ENCODE results near the gene LCLAT1.
"Not testable (repeated sequence)": the region's sequence is repeated elsewhere in the genome, so short reads cannot be mapped to it uniquely, and the experiment has no call there.

LCLAT1 gene

GRCh38 chr2:30588994-30589393, 141.9 kb downstream of the LCLAT1 start:
- no peak for DNase-seq

- DNase-seq: no peak
Observed at GRCh38 chr2:30590407-30590806, 143.4 kb downstream of the LCLAT1 start.

DNA sequence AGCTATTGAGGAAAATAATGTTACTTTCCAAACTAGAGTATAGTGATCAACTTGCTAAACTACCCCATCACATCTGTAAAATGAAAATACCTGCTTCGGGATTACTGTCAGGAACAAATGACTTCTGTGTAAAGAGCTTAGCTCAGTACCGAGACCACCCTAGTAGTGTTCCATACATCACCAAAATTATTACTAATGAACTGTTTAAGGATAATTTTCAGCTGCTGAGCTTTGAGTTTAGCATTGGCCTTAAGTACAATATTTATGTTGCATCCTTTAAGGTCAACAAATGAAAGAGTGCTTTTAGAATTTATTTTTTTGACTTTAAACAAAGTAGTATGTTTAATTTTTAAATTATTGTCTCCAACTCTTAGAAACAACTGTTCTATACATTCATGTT, 144.1 kb downstream of the LCLAT1 start:
- DNase-seq: no peak

GRCh38 chr2:30601375-30601774, 154.3 kb downstream of the LCLAT1 start:
- no peak for DNase-seq

- DNase-seq: no peak
Observed at GRCh38 chr2:30605197-30605596, 158.2 kb downstream of the LCLAT1 start.

DNA sequence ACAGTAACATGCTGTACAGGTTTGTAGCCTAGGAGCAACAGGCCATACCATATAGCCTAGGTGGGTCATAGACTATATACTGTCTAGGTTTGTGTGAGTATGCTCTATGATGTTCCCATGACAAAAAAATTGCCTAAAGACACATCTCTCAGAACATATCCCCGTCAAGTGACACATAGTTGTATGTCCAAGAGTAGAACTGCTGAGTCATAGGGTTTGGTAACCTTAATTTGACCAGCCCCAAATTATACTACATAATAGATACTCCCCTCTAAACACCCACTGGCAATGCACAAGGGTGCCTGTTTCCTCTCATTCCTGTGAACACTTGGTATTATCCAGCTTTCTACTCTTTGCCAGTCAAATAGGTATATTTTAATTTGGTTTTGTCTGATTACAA, 161.6 kb downstream of the LCLAT1 start:
- no peak for DNase-seq

DNA sequence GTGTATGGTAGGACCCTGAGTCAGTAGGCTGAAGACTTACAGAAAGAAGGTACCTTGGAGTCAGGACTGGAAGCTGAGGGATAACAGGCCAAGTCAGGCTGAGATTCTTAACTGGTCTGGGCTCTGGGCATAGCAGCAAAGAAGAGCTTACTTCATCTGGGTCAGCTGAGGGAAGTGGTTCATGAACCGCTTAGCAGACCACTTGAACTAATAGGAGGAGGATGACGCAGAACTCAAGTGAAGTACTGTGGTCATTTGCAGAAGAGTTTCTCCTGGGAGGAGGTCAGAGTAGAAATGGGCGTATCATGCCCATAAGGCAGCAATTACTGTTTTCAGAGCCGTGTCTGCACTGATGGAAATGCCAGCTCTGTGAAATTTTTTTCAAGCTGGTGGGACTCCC, 164.5 kb downstream of the LCLAT1 start:
- DNase-seq: no peak

GRCh38 chr2:30612371-30612770, 165.3 kb downstream of the LCLAT1 start:
- DNase-seq: no peak

DNA sequence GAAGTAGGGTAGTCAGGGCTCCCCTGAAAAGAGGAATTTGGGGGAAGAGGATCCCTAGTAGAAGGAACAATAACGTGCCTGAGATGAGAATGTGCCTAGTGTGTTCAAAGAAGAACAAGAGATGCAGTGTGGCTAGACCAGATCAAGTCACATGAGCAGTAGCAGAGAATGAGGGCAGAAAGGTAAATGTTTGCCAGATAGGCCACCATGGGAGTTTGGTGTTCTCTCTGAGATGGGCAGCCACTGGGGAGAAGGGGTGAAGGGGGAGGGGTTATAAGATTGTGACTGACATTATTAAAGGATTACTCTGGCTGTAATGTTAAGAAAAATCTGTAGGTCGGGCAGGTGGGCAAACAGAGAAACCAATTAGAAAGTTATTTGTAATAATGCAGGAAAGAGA, 166.0 kb downstream of the LCLAT1 start:
- DNase-seq: no peak

DNA sequence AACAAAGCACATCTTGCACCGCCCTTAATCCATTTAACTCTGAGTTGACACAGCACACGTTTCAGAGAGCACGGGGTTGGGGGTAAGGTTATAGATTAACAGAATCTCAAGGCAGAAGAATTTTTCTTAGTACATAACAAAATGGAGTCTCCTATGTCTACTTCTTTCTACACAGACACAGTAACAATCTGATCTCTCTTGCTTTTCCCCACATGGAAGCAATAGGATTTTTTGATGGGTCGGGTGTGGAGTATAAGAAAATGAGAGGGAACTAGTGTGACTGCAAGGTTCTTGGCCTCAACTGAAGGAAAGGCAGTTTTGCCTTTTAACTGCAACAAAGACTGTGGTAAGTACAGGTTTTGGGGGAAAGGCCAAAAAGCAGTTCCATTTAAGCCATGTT, 167.2 kb downstream of the LCLAT1 start:
- DNase-seq: not testable (repeated sequence)

DNA sequence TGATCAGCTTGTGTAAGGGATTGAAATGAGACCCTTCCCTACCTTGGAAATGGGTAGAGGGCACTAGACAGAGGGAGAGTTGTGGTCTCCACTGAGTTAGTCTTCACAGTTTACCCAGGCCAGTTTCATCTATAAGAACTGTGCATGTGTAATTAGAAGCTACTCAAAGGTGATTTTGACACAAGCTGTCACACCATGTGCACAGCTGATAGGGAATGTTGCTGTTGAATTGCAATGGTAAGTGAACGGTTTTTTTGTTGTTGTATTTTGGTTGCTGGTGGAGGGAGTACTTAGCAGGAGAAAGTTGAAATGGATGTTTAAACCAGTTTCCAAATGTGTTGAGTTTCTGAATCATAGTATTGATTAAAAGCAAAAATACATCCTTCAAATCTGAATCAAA, 168.9 kb downstream of the LCLAT1 start:
- no peak for DNase-seq

GRCh38 chr2:30620102-30620501, 173.1 kb downstream of the LCLAT1 start:
- DNase-seq: no peak

DNA sequence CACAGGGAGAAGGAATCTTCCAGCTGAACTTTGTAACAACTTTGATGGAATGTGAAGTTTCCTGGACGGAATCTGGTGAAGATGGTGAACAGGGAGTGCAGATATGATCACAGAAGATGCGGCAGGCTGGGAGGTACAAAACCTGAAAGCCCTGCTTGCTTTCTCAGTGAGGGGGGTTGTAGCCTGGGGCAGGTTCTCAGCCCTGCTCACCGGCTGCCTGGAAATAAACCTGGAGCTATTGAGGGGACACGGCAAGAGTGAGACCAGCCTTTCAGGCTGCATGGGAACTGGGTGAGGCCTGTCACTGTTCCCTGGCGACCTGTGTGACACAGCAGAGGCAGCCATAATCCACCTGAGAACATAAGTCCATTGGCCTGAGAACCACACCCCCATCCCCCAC, 174.8 kb downstream of the LCLAT1 start:
- DNase-seq: no peak

- DNase-seq: no peak
Observed at GRCh38 chr2:30622452-30622851, 175.4 kb downstream of the LCLAT1 start.

GRCh38 chr2:30625276-30625675, 178.2 kb downstream of the LCLAT1 start:
- DNase-seq: no peak

GRCh38 chr2:30625701-30626100, 178.7 kb downstream of the LCLAT1 start:
- DNase-seq: no peak

GRCh38 chr2:30626397-30626796, 179.4 kb downstream of the LCLAT1 start:
- no peak for DNase-seq

- no peak for DNase-seq
Observed at GRCh38 chr2:30627151-30627550, 180.1 kb downstream of the LCLAT1 start.

DNA sequence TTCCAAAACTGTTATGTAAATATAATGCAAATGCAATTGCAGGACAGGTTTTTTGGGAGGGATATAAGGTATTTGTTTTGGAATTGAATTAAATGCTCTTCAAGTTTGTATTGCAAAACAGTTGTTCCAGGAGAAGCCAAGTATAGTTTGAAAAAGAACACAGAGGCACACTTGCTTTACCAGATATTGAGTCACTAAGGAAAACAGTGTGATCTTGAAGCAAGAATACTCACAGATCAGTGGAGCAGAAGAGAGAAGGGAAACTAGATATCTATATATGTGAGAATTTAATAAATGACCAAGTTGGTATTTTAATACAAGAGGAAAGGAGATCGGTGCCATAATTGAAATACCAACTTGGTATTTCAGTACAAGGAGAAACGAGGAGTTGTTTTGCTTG, 181.3 kb downstream of the LCLAT1 start:
- no peak for DNase-seq

GRCh38 chr2:30629866-30630265, 182.8 kb downstream of the LCLAT1 start:
- no peak for DNase-seq

- DNase-seq: no peak
Observed at GRCh38 chr2:30631051-30631671, 184.1 kb downstream of the LCLAT1 start.

GRCh38 chr2:30633039-30633438, 186.0 kb downstream of the LCLAT1 start:
- no peak for DNase-seq

- no peak for DNase-seq
Observed at GRCh38 chr2:30636311-30636710, 189.3 kb downstream of the LCLAT1 start.

- DNase-seq: no peak
Observed at GRCh38 chr2:30639836-30640235, 192.8 kb downstream of the LCLAT1 start.
